ENCODE data around the gene IGFBP3.
A peak's percentile ranks its signal among the peaks of the same experiment; 100 is the strongest.

IGFBP3 gene

GRCh38 chr7:45872116-45873034 is 48.7 kb downstream of the IGFBP3 start:
- DNase-seq (ENCODE audit: low spot score), result peak; percentile 34

GRCh38 chr7:45869426-45869825 is 51.6 kb downstream of the IGFBP3 start:
- no peak for DNase-seq (ENCODE audit: low spot score)

- no peak for DNase-seq (ENCODE audit: low spot score)
Observed at GRCh38 chr7:45867471-45867870, 53.6 kb downstream of the IGFBP3 start.

- DNase-seq (ENCODE audit: low spot score), result no peak
Observed at GRCh38 chr7:45865594-45866410, 55.3 kb downstream of the IGFBP3 start.

GRCh38 chr7:45863715-45864114 is 57.4 kb downstream of the IGFBP3 start:
- no peak for DNase-seq (ENCODE audit: low spot score)

Data from LoVo (cell line).